Activated naive CD8-positive, alpha-beta T cell (primary cell): ENCODE results near the gene RAB3IL1.

Experiments
- H3K27ac Mint-ChIP-seq: one replicate; pipeline ENCODE4 v1.8.0; 2021; ENCODE audit warnings: mixed read lengths
- H3K27me3 Mint-ChIP-seq: one replicate; pipeline ENCODE4 v1.8.0; 2021; ENCODE audit warnings: mixed read lengths
- H3K36me3 Mint-ChIP-seq: one replicate; pipeline ENCODE4 v1.8.0; 2021; ENCODE audit warnings: mixed read lengths
- H3K4me1 Mint-ChIP-seq: one replicate; pipeline ENCODE4 v1.8.0; 2021; ENCODE audit warnings: low read depth, mixed read lengths
- H3K4me3 Mint-ChIP-seq: one replicate; pipeline ENCODE4 v1.8.0; 2021; ENCODE audit warnings: mild to moderate bottlenecking, mixed read lengths
- H3K9me3 Mint-ChIP-seq: one replicate; pipeline ENCODE4 v1.8.0; 2021; ENCODE audit warnings: low read depth, mixed read lengths

The RAB3IL1 gene

DNA sequence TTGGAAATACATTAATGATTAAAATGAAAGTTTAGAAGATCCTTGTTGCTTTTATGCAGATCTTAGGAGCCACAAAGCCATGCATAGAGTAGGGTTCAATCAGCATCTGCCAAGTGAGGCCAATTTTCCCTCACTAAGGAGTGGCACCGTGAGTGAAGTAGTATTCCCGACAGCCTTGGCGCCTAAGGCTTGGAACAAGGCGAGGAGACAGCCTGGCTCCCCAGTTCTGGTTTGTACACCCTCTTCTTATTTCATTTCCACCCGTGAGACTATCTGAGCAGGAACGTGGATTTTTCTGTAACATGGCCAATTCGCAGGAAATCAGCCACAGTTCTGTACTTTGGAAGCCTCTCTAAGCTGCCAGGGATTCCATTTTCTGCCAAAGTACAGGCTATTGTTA is 66.7 kb downstream of the RAB3IL1 start:
- no peak overlapping the region for H3K4me3 Mint-ChIP-seq
- no peaks in the 10 kb centered on the region for H3K27me3 Mint-ChIP-seq
- no peaks in the 10 kb centered on the region for H3K9me3 Mint-ChIP-seq
- no peaks in the 10 kb centered on the region for H3K4me1 Mint-ChIP-seq
- no peaks in the 10 kb centered on the region for H3K36me3 Mint-ChIP-seq
- H3K27ac Mint-ChIP-seq: no peak overlapping the region

DNA sequence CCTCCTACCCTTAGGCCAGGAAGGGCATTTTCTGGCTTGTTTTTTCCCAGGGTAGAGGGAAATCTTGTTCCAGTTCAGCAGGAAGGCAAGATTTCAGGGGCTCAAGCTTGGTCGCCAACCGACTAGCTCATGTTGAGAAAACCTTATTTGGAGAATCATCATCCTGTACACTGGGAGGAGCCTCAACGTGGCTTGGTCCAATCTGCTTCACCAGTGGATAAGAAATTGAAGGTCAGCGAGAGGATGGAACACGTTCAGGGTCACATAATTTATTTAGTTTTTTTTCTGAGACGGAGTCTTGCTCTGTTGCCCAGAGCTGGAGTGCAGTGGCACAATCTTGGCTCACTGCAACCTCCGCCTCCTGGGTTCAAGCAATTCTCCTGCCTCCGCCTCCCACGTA is 68.7 kb downstream of the RAB3IL1 start:
- Mint-ChIP-seq H3K27ac (no peak overlapping the region), H3K9me3 (no peaks in the 10 kb centered on the region), H3K27me3 (no peaks in the 10 kb centered on the region), H3K4me1 (no peaks in the 10 kb centered on the region), H3K4me3 (no peak overlapping the region), H3K36me3 (no peaks in the 10 kb centered on the region)

DNA sequence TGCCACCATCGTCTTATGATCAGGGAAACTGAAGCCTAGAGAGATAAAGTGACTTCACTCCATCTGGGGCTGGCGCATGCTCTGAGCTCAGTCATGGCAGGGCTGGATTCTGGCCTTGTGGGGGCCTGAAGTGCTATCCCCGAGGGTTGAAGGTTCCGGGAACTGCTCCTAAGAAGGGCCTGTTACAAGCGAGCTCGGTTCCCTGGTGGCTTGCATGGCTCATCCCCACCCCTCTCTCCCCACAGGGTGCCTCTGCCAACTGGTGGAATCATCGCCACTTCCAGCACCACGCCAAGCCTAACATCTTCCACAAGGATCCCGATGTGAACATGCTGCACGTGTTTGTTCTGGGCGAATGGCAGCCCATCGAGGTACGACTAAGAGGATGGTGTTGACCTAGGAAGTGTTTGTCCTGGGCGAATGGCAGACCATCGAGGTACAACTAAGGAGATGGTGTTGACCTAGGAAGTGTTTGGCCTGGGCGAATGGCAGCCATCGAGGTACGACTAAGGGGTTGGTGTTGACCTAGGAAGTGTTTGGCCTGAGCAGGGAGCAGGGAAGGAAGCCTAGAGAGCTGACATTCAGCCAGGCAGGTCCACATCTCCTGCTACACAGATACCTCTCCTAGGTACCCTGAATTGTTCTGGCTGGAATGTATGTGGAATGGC is 69.3 kb downstream of the RAB3IL1 start:
- Mint-ChIP-seq H3K4me1 (no peaks in the 10 kb centered on the region), H3K9me3 (no peaks in the 10 kb centered on the region), H3K27ac (no peak overlapping the region), H3K27me3 (no peaks in the 10 kb centered on the region), H3K4me3 (no peak overlapping the region), H3K36me3 (no peaks in the 10 kb centered on the region)
